Lower leg skin (tissue), 4 donors: ENCODE measurements around the gene DISC1. TPM values are rescaled to one million over a fixed set of nuclear protein-coding genes. Genes with fewer than 3 reads are reported as not detected.

Experiments used
- DNase-seq, 2 donors: peaks; one replicate each; pipeline ENCODE4 v3.0.0-alpha.2; 2019; ENCODE audit warnings: low spot score in 2 of 2
- H3K4me3 ChIP-seq: fragments of 200-600 bp; sonication (generic); 2 replicates; pipeline ENCODE4 v1.5.1; 2017; ENCODE audit warnings: mild to moderate bottlenecking, low read depth; ENCODE audit not compliant: poor library complexity, severe bottlenecking
- POLR2A ChIP-seq, 2 donors: fragments of 450-650 bp; IDR thresholded peaks; one replicate each; pipeline ENCODE4 v1.6.1; 2016 to 2017; ENCODE audit warnings: antibody characterized with exemption in 2 of 2, mild to moderate bottlenecking in 1 of 2, moderate library complexity in 1 of 2
- WGBS, 2 donors: methylation state at CpG; one replicate each; pipeline ENCODE4 v1.1.5; 2018; 5-methylcytosine and 5-hydroxymethylcytosine counted together
- intact Hi-C: fragments of 100-400 bp; cut with DNase I; formaldehyde crosslinking; loops from one replicate; pipeline ENCODE4 v1.15.0; 2023; ENCODE audit warnings: low total_unique reads
- total RNA-seq, 4 donors: library from RNA; depleted of rRNA; stranded (reverse); fragments of >200 nt; gene quantifications; one replicate each; pipeline ENCODE4 v1.1.0, GENCODE V29; 2016
- TF ChIP-seq, protein P1 (sequence below), 3 donors: fragments of 450-650 bp; IDR thresholded peaks; one replicate each; pipeline ENCODE4 v1.5.1; 2016; ENCODE audit warnings: antibody characterized with exemption in 3 of 3, mild to moderate bottlenecking in 3 of 3, moderate library complexity in 2 of 3

Gene DISC1
- total RNA-seq, 4 donors from 2014 or later: 1.6 to 7.4 (median 3.5) TPM

DNA sequence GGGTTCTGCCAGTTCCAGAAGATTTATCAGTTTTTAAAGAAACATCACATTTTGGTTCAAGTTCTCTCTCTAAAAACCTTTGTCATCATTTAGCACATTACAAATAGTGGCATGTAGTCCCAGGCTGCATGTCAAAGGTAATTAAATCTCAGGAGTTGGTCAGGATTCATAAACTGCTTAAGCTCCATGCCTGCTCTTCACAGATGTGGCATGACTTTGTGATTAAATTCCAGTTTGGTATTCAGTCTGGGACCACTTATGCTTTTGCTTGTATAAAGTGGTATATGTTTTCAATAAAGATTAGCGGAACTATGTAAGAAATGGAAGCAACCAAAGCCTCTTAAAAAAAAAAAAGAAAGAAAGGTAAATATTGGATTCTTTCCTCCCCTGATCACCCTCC is 408.0 kb downstream of the DISC1 start:
- intact Hi-C loops: no loop called here
- DNase-seq: no peak
- H3K4me3 ChIP-seq: no peak overlapping the region
- 94 to 95% methylated on average over 1 of the region's 1 CpG for WGBS, 2 donors
- no peak for TF ChIP-seq POLR2A (IDR thresholded peaks at IDR 0.05)
- TF ChIP-seq, protein P1, sequence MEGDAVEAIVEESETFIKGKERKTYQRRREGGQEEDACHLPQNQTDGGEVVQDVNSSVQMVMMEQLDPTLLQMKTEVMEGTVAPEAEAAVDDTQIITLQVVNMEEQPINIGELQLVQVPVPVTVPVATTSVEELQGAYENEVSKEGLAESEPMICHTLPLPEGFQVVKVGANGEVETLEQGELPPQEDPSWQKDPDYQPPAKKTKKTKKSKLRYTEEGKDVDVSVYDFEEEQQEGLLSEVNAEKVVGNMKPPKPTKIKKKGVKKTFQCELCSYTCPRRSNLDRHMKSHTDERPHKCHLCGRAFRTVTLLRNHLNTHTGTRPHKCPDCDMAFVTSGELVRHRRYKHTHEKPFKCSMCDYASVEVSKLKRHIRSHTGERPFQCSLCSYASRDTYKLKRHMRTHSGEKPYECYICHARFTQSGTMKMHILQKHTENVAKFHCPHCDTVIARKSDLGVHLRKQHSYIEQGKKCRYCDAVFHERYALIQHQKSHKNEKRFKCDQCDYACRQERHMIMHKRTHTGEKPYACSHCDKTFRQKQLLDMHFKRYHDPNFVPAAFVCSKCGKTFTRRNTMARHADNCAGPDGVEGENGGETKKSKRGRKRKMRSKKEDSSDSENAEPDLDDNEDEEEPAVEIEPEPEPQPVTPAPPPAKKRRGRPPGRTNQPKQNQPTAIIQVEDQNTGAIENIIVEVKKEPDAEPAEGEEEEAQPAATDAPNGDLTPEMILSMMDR (IDR thresholded peaks at IDR 0.05): no peak

DNA sequence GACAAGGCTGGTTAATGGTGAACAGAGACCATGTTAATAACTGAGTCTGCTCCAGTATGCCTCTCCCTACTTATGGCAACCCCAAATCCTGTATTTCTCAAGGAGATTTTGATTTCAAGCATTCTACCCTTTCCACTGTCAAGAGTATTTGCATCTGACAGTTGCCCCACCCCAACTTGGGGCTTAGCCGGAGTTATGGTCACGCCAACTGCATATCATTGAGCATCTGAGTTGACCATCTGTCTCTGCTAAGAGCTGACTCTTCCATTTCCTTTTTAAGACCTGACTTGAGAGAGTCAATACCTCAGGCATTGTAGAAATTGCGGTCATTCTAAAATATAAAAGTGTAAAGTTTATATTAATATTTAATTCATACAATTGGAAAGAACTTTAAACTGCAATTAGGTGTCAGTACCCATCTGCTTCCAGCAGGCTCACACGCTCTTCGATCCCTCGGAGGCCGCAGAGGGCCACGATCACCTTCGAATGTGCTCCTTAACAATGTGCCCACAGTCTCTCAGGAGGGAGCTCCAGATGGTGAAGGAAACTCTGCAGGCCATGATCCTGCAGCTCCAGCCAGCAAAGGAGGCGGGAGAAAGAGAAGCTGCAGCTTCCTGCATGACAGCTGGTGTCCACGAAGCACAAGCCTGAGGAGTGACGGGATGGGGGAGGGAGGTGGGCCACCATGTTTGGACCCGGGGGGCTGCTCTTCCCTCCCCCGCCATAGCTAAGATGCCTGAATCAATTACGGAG is 409.8 kb downstream of the DISC1 start:
- intact Hi-C loops: no loop called here
- TF ChIP-seq, protein P1 (IDR thresholded peaks at IDR 0.05): no peak
- no peak for TF ChIP-seq POLR2A (IDR thresholded peaks at IDR 0.05)
- 90 to 95% methylated on average over 15 of the region's 15 CpGs for WGBS, 2 donors
- DNase-seq: no peak
- H3K4me3 ChIP-seq: no peak overlapping the region

DNA sequence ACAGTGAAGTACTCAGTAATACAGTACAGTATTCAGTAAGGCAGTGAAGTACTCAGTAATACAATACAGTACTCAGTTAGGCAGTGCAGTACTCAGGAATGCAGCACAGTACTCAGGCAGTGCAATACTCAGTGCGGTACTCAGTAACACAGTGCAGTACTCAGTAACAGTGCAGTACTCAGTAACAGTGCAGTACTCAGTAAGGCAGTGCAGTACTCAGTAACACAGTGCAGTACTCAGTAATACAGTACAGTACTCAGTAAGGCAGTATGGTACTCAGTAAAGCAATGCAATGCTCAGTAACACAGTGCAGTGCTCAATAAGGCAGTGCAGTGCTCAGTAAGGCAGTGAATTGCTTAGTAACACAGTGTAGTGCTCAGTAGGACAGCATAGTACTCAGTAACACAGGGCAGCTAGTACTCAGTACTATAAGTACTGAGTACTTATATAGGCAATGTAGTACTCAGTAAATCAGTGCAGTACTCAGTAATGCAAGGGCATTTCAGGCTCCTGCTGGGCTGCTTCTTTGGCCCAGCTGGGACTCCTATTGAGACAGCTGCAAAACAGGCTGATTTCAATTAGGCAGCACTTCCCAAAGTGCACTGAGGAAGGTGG is 411.3 kb downstream of the DISC1 start:
- 100% methylated on average over 1 of the region's 1 CpG for WGBS, 2 donors
- intact Hi-C loops: no loop called here
- TF ChIP-seq POLR2A (IDR thresholded peaks at IDR 0.05): no peak
- TF ChIP-seq, protein P1 (IDR thresholded peaks at IDR 0.05): no peak
- no peak for DNase-seq
- no peak overlapping the region for H3K4me3 ChIP-seq

DNA sequence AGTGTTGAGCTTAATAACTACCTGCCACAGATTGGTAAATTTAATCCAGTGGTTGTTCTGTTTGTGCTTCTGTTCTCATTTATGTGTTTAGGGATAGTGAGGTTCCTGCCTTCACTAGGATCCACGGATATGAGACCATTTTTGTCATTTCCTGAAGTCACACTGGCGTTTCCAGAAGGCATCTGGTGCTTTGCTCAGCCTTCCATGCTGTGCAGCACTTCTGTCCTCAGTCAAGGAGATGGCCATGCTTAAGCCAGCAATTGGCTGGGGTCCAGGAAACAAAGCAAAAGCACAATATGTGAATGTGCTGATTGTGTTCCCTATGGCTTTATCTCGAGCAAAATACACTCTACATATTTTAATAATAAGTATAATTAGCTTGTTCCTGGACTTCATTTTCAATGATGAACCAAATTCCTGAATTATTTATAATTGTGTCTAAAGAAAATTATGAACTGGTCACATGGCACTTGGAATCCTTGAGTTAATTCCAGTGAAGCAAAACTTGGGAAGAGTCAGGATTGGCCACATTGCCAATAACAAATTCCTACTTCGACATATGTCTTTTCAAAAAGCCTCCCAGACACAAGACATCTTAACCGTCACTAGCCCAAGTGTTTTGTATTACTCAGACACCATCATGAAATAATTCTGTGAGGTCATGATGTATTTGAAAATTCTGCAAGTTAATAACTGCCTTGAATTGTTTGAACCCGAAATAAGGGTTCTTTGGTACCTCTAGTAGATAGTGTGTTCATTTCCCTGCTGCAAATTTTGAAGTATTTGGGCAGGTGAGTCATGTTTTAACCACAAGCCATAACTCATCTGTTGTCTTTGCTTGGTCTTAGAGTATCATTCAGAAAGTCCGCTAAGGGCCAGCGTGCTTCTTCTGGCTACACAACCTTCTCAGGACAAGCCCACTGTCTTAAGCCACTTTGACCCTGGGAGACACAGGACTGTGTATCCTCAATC is 412.4 kb downstream of the DISC1 start:
- intact Hi-C loops: no loop called here
- no peak for DNase-seq
- TF ChIP-seq, protein P1 (IDR thresholded peaks at IDR 0.05): no peak
- no peak for TF ChIP-seq POLR2A (IDR thresholded peaks at IDR 0.05)
- 72 to 75% methylated on average over 8 of the region's 8 CpGs for WGBS, 2 donors
- H3K4me3 ChIP-seq: no peak overlapping the region

DNA sequence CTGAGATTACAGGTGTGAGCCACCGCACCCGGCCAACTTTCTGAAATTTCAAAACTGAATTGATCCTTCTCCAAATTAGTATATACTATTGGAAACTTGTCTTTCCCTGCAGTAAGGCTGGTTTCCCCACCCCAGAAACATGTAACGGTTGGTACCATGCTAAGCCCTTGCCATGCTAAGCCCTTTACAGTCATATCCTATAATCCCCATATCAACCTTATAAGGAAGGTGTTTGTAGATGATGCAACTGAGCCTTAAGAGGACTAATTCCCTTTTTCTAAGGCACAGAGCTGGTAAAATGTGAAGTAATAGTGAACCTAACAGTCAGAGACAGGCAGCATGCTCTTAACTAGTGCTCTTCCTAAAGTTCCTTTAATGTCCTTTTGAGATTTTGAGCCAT is 413.7 kb downstream of the DISC1 start:
- 81 to 99% methylated on average over 3 of the region's 3 CpGs for WGBS, 2 donors
- intact Hi-C loops: no loop called here

More for the DNA sequence above, 413.7 kb downstream of the DISC1 start:
- H3K4me3 ChIP-seq: no peak overlapping the region
- TF ChIP-seq, protein P1 (IDR thresholded peaks at IDR 0.05): no peak
- TF ChIP-seq POLR2A (IDR thresholded peaks at IDR 0.05): no peak
- DNase-seq: no peak
